Endodermal cell (in vitro differentiated cells): ENCODE data around the gene OTOR. TPM values are rescaled to one million over a fixed set of nuclear protein-coding genes. Genes with fewer than 3 reads are reported as not detected.

Experiments
- DNase-seq: peaks from one replicate; pipeline ENCODE4 v3.0.0-alpha.2; 2017
- H3K27ac ChIP-seq: 2 replicates; pipeline ENCODE4 v1.5.1; 2013; ENCODE audit warnings: mild to moderate bottlenecking, low read depth, low read length, moderate library complexity
- H3K27me3 ChIP-seq: 2 replicates; pipeline ENCODE4 v1.6.1; 2013; ENCODE audit warnings: mild to moderate bottlenecking, low read length, moderate library complexity; ENCODE audit not compliant: insufficient read depth, control insufficient read depth, poor library complexity, severe bottlenecking
- H3K36me3 ChIP-seq: 2 replicates; pipeline ENCODE4 v1.7.0; 2013; ENCODE audit warnings: mild to moderate bottlenecking, low read length, moderate library complexity; ENCODE audit not compliant: control insufficient read depth, insufficient read depth
- H3K4me1 ChIP-seq: one replicate; pipeline ENCODE4 v1.7.0; 2013; ENCODE audit warnings: low read length; ENCODE audit not compliant: control insufficient read depth, insufficient read depth
- H3K4me3 ChIP-seq: 2 replicates; pipeline ENCODE4 v1.5.1; 2013; ENCODE audit warnings: mild to moderate bottlenecking, low read length, moderate library complexity
- H3K9ac ChIP-seq: 2 replicates; pipeline ENCODE4 v1.6.1; 2013; ENCODE audit warnings: mild to moderate bottlenecking, low read length, moderate library complexity; ENCODE audit not compliant: poor library complexity, severe bottlenecking; ENCODE audit errors: extremely low read depth
- H3K9me3 ChIP-seq: 2 replicates; pipeline ENCODE4 v1.6.1; 2013; ENCODE audit warnings: mild to moderate bottlenecking, low read length, moderate library complexity; ENCODE audit not compliant: control insufficient read depth
- H3K27ac Mint-ChIP-seq: 2 replicates; pipeline ENCODE4 v1.8.0; 2020; ENCODE audit warnings: mixed read lengths
- H3K27me3 Mint-ChIP-seq: 2 replicates; pipeline ENCODE4 v1.8.0; 2021; ENCODE audit warnings: mild to moderate bottlenecking, mixed read lengths; ENCODE audit not compliant: insufficient read depth
- H3K36me3 Mint-ChIP-seq: 2 replicates; pipeline ENCODE4 v1.8.0; 2020; ENCODE audit warnings: low read depth, mixed read lengths
- H3K4me1 Mint-ChIP-seq: 2 replicates; pipeline ENCODE4 v1.8.0; 2020; ENCODE audit warnings: mixed read lengths
- H3K4me3 Mint-ChIP-seq: 2 replicates; pipeline ENCODE4 v1.8.0; 2020; ENCODE audit warnings: mild to moderate bottlenecking, moderate library complexity, mixed read lengths
- H3K9me3 Mint-ChIP-seq: 2 replicates; pipeline ENCODE4 v1.8.0; 2020; ENCODE audit warnings: mild to moderate bottlenecking, mixed read lengths
- WGBS, 2 experiments: methylation state at CpG; one replicate each; pipeline versions ENCODE4 v1.1.5 to v1.1.7; 2013; ENCODE audit warnings: missing lambda C conversion rate in 2 of 2, mixed read lengths in 1 of 2; ENCODE audit not compliant: insufficient coverage in 1 of 2, insufficient read length in 1 of 2; 5-methylcytosine and 5-hydroxymethylcytosine counted together
- total RNA-seq, 2 donors: library from RNA; stranded (reverse); fragmentation: NEBNext Ultra II Directional in 1 of 2; extraction: Animal tissue kit (Norgen Biotek cat#: 25700) in 1 of 2; gene quantifications; 2 replicates in 1 of 2; 3 replicates in 1 of 2; pipeline ENCODE4 v1.2.1, GENCODE V29; 2021
- TF ChIP-seq, protein P1 (sequence below): fragments of 200-600 bp; sonication (generic); conservative IDR thresholded peaks from 2 replicates; pipeline ENCODE4 v1.5.0; 2021; ENCODE audit warnings: antibody characterized with exemption, mild to moderate bottlenecking

OTOR gene
- total RNA-seq, 2 donors from 2014 or later, result not detected

- DNase-seq, result peak; percentile 97
- Mint-ChIP-seq H3K4me3 (peak within 1 kb of the TSS; percentile 100), H3K27me3 (peaks cover 37% of the 10 kb centered on the region), H3K36me3 (peaks cover 25% of the 10 kb centered on the region), H3K4me1 (peaks cover 7% of the 10 kb centered on the region), H3K27ac (peak within 1 kb of the TSS; percentile 100), H3K9me3 (peaks cover 10% of the 10 kb centered on the region)
- peaks cover 34% of the 10 kb centered on the region for H3K36me3 ChIP-seq
- H3K4me1 ChIP-seq, result peaks cover 6% of the 10 kb centered on the region
- peak within 1 kb of the TSS; percentile 91 for H3K4me3 ChIP-seq
- peaks cover 13% of the 10 kb centered on the region for H3K9me3 ChIP-seq
- TF ChIP-seq, protein P1, sequence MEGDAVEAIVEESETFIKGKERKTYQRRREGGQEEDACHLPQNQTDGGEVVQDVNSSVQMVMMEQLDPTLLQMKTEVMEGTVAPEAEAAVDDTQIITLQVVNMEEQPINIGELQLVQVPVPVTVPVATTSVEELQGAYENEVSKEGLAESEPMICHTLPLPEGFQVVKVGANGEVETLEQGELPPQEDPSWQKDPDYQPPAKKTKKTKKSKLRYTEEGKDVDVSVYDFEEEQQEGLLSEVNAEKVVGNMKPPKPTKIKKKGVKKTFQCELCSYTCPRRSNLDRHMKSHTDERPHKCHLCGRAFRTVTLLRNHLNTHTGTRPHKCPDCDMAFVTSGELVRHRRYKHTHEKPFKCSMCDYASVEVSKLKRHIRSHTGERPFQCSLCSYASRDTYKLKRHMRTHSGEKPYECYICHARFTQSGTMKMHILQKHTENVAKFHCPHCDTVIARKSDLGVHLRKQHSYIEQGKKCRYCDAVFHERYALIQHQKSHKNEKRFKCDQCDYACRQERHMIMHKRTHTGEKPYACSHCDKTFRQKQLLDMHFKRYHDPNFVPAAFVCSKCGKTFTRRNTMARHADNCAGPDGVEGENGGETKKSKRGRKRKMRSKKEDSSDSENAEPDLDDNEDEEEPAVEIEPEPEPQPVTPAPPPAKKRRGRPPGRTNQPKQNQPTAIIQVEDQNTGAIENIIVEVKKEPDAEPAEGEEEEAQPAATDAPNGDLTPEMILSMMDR, result peak; percentile 37
- H3K9ac ChIP-seq, result peak within 1 kb of the TSS; percentile 89
- peak within 1 kb of the TSS; percentile 46 for H3K27ac ChIP-seq
- 4 to 8% methylated on average over 26 to 57 of the region's 57 CpGs for WGBS, 2 experiments
- H3K27me3 ChIP-seq, result peaks cover 34% of the 10 kb centered on the region
Measured at GRCh38 chr20:16729565-16730460, 18.3 kb upstream of the OTOR start, which contains the start of gene SNRPB2. TSS of gene SNRPB2 (plus strand) at chr20:16730026. CDS start at chr20:16731703, 1,677 bp downstream.

- H3K9ac ChIP-seq, result no peak overlapping the region
- peaks cover 15% of the 10 kb centered on the region for H3K27me3 Mint-ChIP-seq
- H3K36me3 ChIP-seq, result peaks cover 62% of the 10 kb centered on the region
- peaks cover 7% of the 10 kb centered on the region for H3K4me1 Mint-ChIP-seq
- no peak overlapping the region for H3K4me3 Mint-ChIP-seq
- peaks cover 49% of the 10 kb centered on the region for H3K36me3 Mint-ChIP-seq
- H3K4me1 ChIP-seq, result peaks cover 6% of the 10 kb centered on the region
- no peak overlapping the region for H3K27ac ChIP-seq
- H3K9me3 Mint-ChIP-seq, result peaks cover 10% of the 10 kb centered on the region
- H3K27ac Mint-ChIP-seq, result no peak overlapping the region
- H3K27me3 ChIP-seq, result peaks cover 10% of the 10 kb centered on the region
- 92 to 100% methylated on average over 4 of the region's 4 CpGs for WGBS, 2 experiments
- TF ChIP-seq, protein P1, result no peak
- H3K4me3 ChIP-seq, result no peak overlapping the region
- H3K9me3 ChIP-seq, result peaks cover 9% of the 10 kb centered on the region
- no peak for DNase-seq
Measured at GRCh38 chr20:16732506-16733152, 15.5 kb upstream of the OTOR start.

DNA sequence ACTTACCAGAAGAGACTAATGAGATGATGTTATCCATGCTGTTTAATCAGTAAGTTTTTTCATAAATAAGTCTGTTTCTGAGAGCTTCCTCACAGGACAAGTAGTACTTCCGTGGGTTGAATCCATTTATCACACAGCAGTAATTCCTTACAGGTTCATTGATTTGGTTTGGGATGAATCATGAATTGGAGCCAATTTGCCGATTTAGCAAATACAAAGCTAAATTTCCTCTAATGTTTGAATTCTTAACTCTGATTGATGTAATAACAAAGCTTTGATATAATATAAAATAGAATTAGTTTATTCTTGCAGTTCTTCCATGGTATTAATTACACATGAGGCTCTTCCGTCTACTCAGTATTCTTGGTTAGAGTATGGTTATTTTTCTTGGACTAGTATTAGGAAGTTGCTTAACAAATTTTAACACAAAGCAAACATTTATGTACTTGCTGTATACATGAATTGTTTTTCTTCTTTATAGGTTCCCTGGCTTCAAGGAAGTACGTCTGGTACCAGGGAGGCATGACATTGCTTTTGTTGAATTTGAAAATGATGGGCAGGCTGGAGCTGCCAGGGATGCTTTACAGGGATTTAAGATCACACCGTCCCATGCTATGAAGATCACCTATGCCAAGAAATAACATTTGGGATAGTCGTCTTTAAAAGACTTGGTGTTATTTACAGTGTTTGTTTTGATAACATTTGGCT lies 7.6 kb upstream of the OTOR start:
- Histone ChIP-seq H3K4me1 (no peaks in the 10 kb centered on the region), H3K27me3 (no peaks in the 10 kb centered on the region), H3K27ac (no peak overlapping the region), H3K36me3 (peaks cover 65% of the 10 kb centered on the region), H3K9me3 (no peaks in the 10 kb centered on the region), H3K4me3 (no peak overlapping the region), H3K9ac (no peak overlapping the region)
- H3K27me3 Mint-ChIP-seq, result no peaks in the 10 kb centered on the region
- no peaks in the 10 kb centered on the region for H3K4me1 Mint-ChIP-seq
- 93 to 100% methylated on average over 3 to 5 of the region's 6 CpGs for WGBS, 2 experiments
- H3K4me3 Mint-ChIP-seq, result no peak overlapping the region
- no peaks in the 10 kb centered on the region for H3K9me3 Mint-ChIP-seq
- peaks cover 47% of the 10 kb centered on the region for H3K36me3 Mint-ChIP-seq
- H3K27ac Mint-ChIP-seq, result no peak overlapping the region
- TF ChIP-seq, protein P1, result no peak
- no peak for DNase-seq
